ENCODE data around the gene ADCY4.

The ADCY4 gene

DNA sequence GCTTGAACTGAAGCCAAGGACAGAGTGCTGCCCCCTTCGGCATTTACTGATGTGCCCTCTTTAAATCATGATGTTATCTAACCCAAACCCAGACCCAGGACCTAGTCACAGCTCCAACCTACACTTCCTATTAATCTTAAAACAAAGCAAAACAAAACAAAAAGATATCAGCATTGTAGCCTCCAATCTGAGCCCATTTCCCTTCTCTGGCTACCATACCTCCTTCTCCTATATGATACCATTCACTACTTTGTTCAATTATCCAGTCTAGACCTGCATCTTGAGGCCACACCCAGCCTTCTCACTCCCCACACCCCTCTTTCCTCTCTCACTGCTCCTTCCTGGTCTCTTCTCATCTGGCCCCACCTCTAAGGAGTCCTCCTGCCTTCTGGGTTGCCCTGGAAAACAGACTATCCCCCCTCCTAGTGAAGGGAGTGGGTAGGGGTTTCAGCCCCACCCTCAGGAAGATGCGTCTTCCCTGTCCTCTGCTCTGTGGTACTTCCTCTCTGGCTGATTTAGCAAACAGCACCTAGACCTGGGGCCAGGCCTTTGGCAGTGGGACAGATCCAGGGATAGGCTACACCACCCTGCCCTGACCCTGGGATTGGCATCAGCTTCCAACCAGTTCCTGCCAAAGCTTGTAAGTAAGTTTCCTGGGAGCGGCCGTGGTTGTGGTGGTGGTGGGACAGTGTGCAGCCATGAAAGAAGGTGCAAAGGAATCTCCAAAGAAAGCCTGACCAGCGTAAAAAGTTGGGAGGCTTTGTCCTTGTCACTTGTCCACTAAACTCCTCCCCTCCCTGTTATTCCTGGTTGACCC is 20.3 kb downstream of the ADCY4 start:
- DNase-seq (ENCODE audit: low read depth, low spot score) = no peak
- no peaks in the 10 kb centered on the region for H3K27me3 ChIP-seq (ENCODE audit: insufficient read depth, insufficient read length)
- no peaks in the 10 kb centered on the region for H3K4me1 ChIP-seq (ENCODE audit: insufficient read depth, insufficient read length)
- H3K9me3 ChIP-seq (ENCODE audit: insufficient read depth, low read length) = no peaks in the 10 kb centered on the region
- no peak overlapping the region for H3K4me3 ChIP-seq (ENCODE audit: insufficient read length, low read depth)
- peaks cover 49% of the 10 kb centered on the region for H3K36me3 ChIP-seq (ENCODE audit: insufficient read depth, insufficient read length, low read length)
- TF ChIP-seq YY1 (IDR thresholded peaks at IDR 0.05; ENCODE audit: insufficient read depth, insufficient read length) = no peak
- TF ChIP-seq ZNF274 (IDR thresholded peaks at IDR 0.05; ENCODE audit: low read depth, low read length) = no peak
- TF ChIP-seq SUZ12 (IDR thresholded peaks at IDR 0.05; ENCODE audit: extremely low read depth, insufficient read depth, insufficient read length) = no peak
- no peak overlapping the region for H3K9ac ChIP-seq (ENCODE audit: insufficient read length, low read depth)

DNA sequence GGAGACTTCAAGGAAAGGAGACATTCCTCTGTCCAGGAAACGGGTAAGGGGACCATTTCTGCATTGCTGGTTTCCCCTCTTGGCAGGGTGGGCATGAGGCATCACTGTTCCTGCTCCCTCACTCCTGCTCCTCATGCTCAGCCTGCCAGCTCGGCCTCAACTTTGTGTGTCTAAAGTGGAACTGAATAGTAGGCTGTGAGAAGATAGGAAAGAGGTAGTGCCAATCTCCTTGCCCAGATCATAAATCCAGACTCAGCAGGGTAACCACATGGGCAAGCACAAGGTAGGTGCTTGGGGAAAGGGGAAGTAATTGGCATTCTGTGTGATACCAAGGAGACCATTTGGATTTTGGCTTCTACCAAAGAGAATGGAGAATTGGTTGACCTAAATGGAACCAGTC is 21.0 kb downstream of the ADCY4 start:
- H3K4me1 ChIP-seq (ENCODE audit: insufficient read depth, insufficient read length) = no peaks in the 10 kb centered on the region
- TF ChIP-seq SUZ12 (IDR thresholded peaks at IDR 0.05; ENCODE audit: extremely low read depth, insufficient read depth, insufficient read length) (no peak), ZNF274 (IDR thresholded peaks at IDR 0.05; ENCODE audit: low read depth, low read length) (no peak), YY1 (IDR thresholded peaks at IDR 0.05; ENCODE audit: insufficient read depth, insufficient read length) (no peak)
- H3K27me3 ChIP-seq (ENCODE audit: insufficient read depth, insufficient read length) = no peaks in the 10 kb centered on the region
- H3K4me3 ChIP-seq (ENCODE audit: insufficient read length, low read depth) = no peak overlapping the region
- H3K9me3 ChIP-seq (ENCODE audit: insufficient read depth, low read length) = no peaks in the 10 kb centered on the region
- no peak for DNase-seq (ENCODE audit: low read depth, low spot score)
- no peak overlapping the region for H3K9ac ChIP-seq (ENCODE audit: insufficient read length, low read depth)
- peaks cover 55% of the 10 kb centered on the region for H3K36me3 ChIP-seq (ENCODE audit: insufficient read depth, insufficient read length, low read length)

DNA sequence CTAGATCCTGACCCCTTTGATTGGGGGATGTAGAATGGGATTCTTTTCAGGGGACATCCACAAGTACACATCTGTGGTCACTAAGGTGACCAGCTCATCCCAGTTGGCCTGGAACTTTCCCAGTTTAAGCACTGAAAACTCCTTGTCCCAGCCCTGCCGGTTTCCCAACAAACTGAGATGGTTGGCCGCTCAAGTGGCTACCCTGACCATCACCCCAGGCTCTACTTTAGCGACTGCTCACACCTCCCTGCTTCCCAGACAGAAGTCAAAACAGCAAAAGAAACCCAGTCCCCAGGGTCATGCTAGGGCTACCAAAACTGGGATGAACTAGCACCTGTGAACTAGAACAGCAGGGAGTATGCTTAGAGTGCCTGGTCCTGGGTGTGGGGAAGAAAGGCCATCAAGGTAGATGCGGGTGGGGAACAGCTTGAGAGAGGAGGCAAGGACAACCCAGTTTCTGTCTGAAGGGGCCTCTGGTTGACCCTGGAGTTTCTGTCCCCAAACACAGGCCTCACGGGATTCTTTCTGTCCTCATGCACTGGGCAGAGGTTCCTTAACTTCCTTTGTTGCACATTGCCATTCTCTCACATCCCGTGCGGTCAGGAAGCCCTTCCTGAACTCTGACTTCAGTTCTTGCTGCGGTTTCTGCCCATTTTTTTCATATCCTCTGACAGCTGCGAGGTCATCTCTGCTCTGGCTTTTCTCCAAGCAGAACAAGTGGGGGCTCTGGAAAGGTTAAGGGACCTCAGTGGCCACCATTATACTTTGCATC is 21.9 kb downstream of the ADCY4 start:
- DNase-seq (ENCODE audit: low read depth, low spot score) = no peak
- no peak overlapping the region for H3K4me3 ChIP-seq (ENCODE audit: insufficient read length, low read depth)
- TF ChIP-seq SUZ12 (IDR thresholded peaks at IDR 0.05; ENCODE audit: extremely low read depth, insufficient read depth, insufficient read length) (no peak), YY1 (IDR thresholded peaks at IDR 0.05; ENCODE audit: insufficient read depth, insufficient read length) (no peak), ZNF274 (IDR thresholded peaks at IDR 0.05; ENCODE audit: low read depth, low read length) (no peak)
- H3K4me1 ChIP-seq (ENCODE audit: insufficient read depth, insufficient read length) = peaks cover 4% of the 10 kb centered on the region
- no peaks in the 10 kb centered on the region for H3K9me3 ChIP-seq (ENCODE audit: insufficient read depth, low read length)
- peaks cover 63% of the 10 kb centered on the region for H3K36me3 ChIP-seq (ENCODE audit: insufficient read depth, insufficient read length, low read length)
- H3K9ac ChIP-seq (ENCODE audit: insufficient read length, low read depth) = no peak overlapping the region
- no peaks in the 10 kb centered on the region for H3K27me3 ChIP-seq (ENCODE audit: insufficient read depth, insufficient read length)

DNA sequence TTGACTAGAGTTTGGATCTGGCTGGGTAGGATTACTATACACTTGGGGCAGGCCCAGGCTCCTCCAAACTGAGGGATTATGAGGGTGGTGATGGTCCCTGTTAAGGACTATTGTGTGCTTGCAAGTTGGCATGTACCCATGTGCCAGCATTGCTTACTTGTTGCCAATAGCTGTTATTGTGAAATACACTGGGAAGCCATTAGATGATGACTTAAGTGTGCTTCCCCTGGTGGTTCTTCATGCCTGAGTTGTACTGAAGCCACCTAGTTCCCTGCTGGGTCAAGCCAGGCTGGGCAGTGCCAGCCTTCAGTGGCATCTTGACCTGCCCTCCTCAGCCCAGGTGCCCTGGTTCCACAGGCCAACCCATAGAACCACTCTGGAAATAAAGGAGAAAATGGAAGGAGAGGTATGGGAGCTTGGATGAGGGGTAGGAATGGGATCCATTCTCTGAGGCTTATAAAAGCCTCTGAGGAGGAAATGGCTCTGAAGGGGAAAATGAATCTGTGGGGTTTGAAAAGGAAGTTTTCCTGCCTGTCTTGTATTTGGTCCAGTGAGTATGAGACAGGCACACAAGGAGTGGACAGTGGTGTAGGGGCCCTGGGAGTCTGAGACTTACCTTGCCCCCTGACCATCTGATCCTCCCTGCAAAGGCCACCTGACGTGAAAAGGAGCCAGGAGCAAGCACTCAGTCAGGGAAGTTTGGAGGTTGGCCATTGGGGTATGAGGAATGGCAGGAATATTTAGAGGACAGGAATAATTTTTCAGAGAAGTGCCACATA is 22.8 kb downstream of the ADCY4 start:
- TF ChIP-seq ZNF274 (IDR thresholded peaks at IDR 0.05; ENCODE audit: low read depth, low read length) (no peak), SUZ12 (IDR thresholded peaks at IDR 0.05; ENCODE audit: extremely low read depth, insufficient read depth, insufficient read length) (no peak)
- no peak overlapping the region for H3K4me3 ChIP-seq (ENCODE audit: insufficient read length, low read depth)
- no peak for DNase-seq (ENCODE audit: low read depth, low spot score)
- H3K9me3 ChIP-seq (ENCODE audit: insufficient read depth, low read length) = no peaks in the 10 kb centered on the region
- H3K4me1 ChIP-seq (ENCODE audit: insufficient read depth, insufficient read length) = peaks cover 4% of the 10 kb centered on the region
- no peak overlapping the region for H3K9ac ChIP-seq (ENCODE audit: insufficient read length, low read depth)
- H3K27me3 ChIP-seq (ENCODE audit: insufficient read depth, insufficient read length) = no peaks in the 10 kb centered on the region
- peaks cover 69% of the 10 kb centered on the region for H3K36me3 ChIP-seq (ENCODE audit: insufficient read depth, insufficient read length, low read length)

DNA sequence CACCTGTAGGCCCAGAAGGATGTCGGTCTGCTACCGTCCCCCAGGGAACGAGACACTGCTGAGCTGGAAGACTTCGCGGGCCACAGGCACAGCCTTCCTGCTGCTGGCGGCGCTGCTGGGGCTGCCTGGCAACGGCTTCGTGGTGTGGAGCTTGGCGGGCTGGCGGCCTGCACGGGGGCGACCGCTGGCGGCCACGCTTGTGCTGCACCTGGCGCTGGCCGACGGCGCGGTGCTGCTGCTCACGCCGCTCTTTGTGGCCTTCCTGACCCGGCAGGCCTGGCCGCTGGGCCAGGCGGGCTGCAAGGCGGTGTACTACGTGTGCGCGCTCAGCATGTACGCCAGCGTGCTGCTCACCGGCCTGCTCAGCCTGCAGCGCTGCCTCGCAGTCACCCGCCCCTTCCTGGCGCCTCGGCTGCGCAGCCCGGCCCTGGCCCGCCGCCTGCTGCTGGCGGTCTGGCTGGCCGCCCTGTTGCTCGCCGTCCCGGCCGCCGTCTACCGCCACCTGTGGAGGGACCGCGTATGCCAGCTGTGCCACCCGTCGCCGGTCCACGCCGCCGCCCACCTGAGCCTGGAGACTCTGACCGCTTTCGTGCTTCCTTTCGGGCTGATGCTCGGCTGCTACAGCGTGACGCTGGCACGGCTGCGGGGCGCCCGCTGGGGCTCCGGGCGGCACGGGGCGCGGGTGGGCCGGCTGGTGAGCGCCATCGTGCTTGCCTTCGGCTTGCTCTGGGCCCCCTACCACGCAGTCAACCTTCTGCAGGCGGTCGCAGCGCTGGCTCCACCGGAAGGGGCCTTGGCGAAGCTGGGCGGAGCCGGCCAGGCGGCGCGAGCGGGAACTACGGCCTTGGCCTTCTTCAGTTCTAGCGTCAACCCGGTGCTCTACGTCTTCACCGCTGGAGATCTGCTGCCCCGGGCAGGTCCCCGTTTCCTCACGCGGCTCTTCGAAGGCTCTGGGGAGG is 23.9 kb downstream of the ADCY4 start, which contains the start of gene LTB4R:
TSS of gene LTB4R (plus strand) at position 857 of the 959 bp plus-strand sequence. CDS start 4,150 bp downstream, outside the sequence.
- H3K9me3 ChIP-seq (ENCODE audit: insufficient read depth, low read length) = no peaks in the 10 kb centered on the region
- no peak within 1 kb of the TSS for H3K4me3 ChIP-seq (ENCODE audit: insufficient read length, low read depth)
- peaks cover 4% of the 10 kb centered on the region for H3K4me1 ChIP-seq (ENCODE audit: insufficient read depth, insufficient read length)
- TF ChIP-seq SUZ12 (IDR thresholded peaks at IDR 0.05; ENCODE audit: extremely low read depth, insufficient read depth, insufficient read length) = no peak
- TF ChIP-seq YY1 (IDR thresholded peaks at IDR 0.05; ENCODE audit: insufficient read depth, insufficient read length) = no peak
- no peak for TF ChIP-seq ZNF274 (IDR thresholded peaks at IDR 0.05; ENCODE audit: low read depth, low read length)
- H3K9ac ChIP-seq (ENCODE audit: insufficient read length, low read depth) = no peak within 1 kb of the TSS
- H3K36me3 ChIP-seq (ENCODE audit: insufficient read depth, insufficient read length, low read length) = peaks cover 73% of the 10 kb centered on the region
- DNase-seq (ENCODE audit: low read depth, low spot score) = no peak
- no peaks in the 10 kb centered on the region for H3K27me3 ChIP-seq (ENCODE audit: insufficient read depth, insufficient read length)

DNA sequence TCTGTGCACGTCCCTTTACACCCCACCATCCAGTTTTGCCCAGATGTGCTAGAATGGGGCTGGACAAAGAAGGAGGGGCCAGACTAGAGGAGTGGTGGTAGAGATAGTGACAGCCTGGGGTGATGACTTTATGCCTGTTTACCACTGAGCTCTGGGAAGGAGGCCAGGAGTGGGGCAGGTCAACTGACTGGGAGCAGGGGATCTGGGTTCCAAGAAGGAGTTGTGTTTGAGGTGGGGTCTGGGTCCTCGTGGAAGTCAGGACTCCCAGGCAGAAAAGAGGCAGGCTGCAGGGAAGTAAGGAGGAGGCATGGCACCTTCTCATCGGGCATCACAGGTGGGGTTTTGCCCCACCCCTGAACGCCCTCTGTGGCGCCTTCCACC is 24.6 kb downstream of the ADCY4 start:
- Histone ChIP-seq H3K36me3 (ENCODE audit: insufficient read depth, insufficient read length, low read length) (peaks cover 73% of the 10 kb centered on the region), H3K27me3 (ENCODE audit: insufficient read depth, insufficient read length) (no peaks in the 10 kb centered on the region), H3K9ac (ENCODE audit: insufficient read length, low read depth) (no peak overlapping the region), H3K9me3 (ENCODE audit: insufficient read depth, low read length) (no peaks in the 10 kb centered on the region), H3K4me1 (ENCODE audit: insufficient read depth, insufficient read length) (peaks cover 4% of the 10 kb centered on the region), H3K4me3 (ENCODE audit: insufficient read length, low read depth) (no peak overlapping the region)
- DNase-seq (ENCODE audit: low read depth, low spot score) = no peak
- no peak for TF ChIP-seq SUZ12 (IDR thresholded peaks at IDR 0.05; ENCODE audit: extremely low read depth, insufficient read depth, insufficient read length)
- TF ChIP-seq YY1 (IDR thresholded peaks at IDR 0.05; ENCODE audit: insufficient read depth, insufficient read length) = no peak
- no peak for TF ChIP-seq ZNF274 (IDR thresholded peaks at IDR 0.05; ENCODE audit: low read depth, low read length)

Data from NT2/D1 (cell line).